ENCODE measurements around the gene RPS6KA3. TPM values are rescaled to one million over a fixed set of nuclear protein-coding genes. Genes with fewer than 3 reads are reported as not detected.

Gene RPS6KA3
- total and polyA plus RNA-seq, 4 donors: 18.5 to 44.9 (median 27.8) TPM

- H3K27me3 ChIP-seq (ENCODE audit: control insufficient read depth, insufficient read depth, low read length): peaks cover 8% of the 10 kb centered on the region
- no peaks in the 10 kb centered on the region for H3K9me3 ChIP-seq (ENCODE audit: control insufficient read depth, insufficient read depth, low read length)
- no peaks in the 10 kb centered on the region for H3K4me1 ChIP-seq (ENCODE audit: control insufficient read depth, insufficient read depth, low read length)
- no peaks in the 10 kb centered on the region for H3K36me3 ChIP-seq (ENCODE audit: control insufficient read depth, insufficient read depth, low read length)
- H3K27ac ChIP-seq (ENCODE audit: low read depth, low read length): no peak overlapping the region
- no peak for DNase-seq (ENCODE audit: low read depth in 4 of 6, low spot score in 6 of 6)
- 71% methylated on average over 1 of the region's 3 CpGs for WGBS (ENCODE audit: insufficient coverage)
- no peak overlapping the region for H3K4me3 ChIP-seq (ENCODE audit: low read depth, low read length)
Observed at GRCh38 chrX:20229155-20229554, 37.6 kb downstream of the RPS6KA3 start.

- no CpG with 5 or more reads among the region's 2 CpGs for whole genome bisulfite sequencing (ENCODE audit: insufficient coverage)
- Histone ChIP-seq H3K4me1 (ENCODE audit: control insufficient read depth, insufficient read depth, low read length) (no peaks in the 10 kb centered on the region), H3K36me3 (ENCODE audit: control insufficient read depth, insufficient read depth, low read length) (no peaks in the 10 kb centered on the region), H3K27me3 (ENCODE audit: control insufficient read depth, insufficient read depth, low read length) (peaks cover 8% of the 10 kb centered on the region), H3K9me3 (ENCODE audit: control insufficient read depth, insufficient read depth, low read length) (no peaks in the 10 kb centered on the region), H3K27ac (ENCODE audit: low read depth, low read length) (no peak overlapping the region), H3K4me3 (ENCODE audit: low read depth, low read length) (no peak overlapping the region)
- no peak for DNase-seq (ENCODE audit: low read depth in 4 of 6, low spot score in 6 of 6)
Observed at GRCh38 chrX:20228245-20228644, 38.5 kb downstream of the RPS6KA3 start.

GRCh38 chrX:20227116-20227515 lies 39.6 kb downstream of the RPS6KA3 start:
- H3K4me3 ChIP-seq (ENCODE audit: low read depth, low read length): no peak overlapping the region
- WGBS (ENCODE audit: insufficient coverage): no CpG with 5 or more reads among the region's 2 CpGs
- H3K9me3 ChIP-seq (ENCODE audit: control insufficient read depth, insufficient read depth, low read length): no peaks in the 10 kb centered on the region
- no peak for DNase-seq (ENCODE audit: low read depth in 4 of 6, low spot score in 6 of 6)
- H3K4me1 ChIP-seq (ENCODE audit: control insufficient read depth, insufficient read depth, low read length): no peaks in the 10 kb centered on the region
- no peak overlapping the region for H3K27ac ChIP-seq (ENCODE audit: low read depth, low read length)
- peaks cover 8% of the 10 kb centered on the region for H3K27me3 ChIP-seq (ENCODE audit: control insufficient read depth, insufficient read depth, low read length)
- H3K36me3 ChIP-seq (ENCODE audit: control insufficient read depth, insufficient read depth, low read length): no peaks in the 10 kb centered on the region

- Histone ChIP-seq H3K4me1 (ENCODE audit: control insufficient read depth, insufficient read depth, low read length) (no peaks in the 10 kb centered on the region), H3K27ac (ENCODE audit: low read depth, low read length) (no peak overlapping the region), H3K27me3 (ENCODE audit: control insufficient read depth, insufficient read depth, low read length) (peaks cover 11% of the 10 kb centered on the region), H3K36me3 (ENCODE audit: control insufficient read depth, insufficient read depth, low read length) (no peaks in the 10 kb centered on the region), H3K9me3 (ENCODE audit: control insufficient read depth, insufficient read depth, low read length) (no peaks in the 10 kb centered on the region), H3K4me3 (ENCODE audit: low read depth, low read length) (no peak overlapping the region)
- no peak for DNase-seq (ENCODE audit: low read depth in 4 of 6, low spot score in 6 of 6)
- no CpG with 5 or more reads among the region's 1 CpG for WGBS (ENCODE audit: insufficient coverage)
Observed at GRCh38 chrX:20225488-20225833, 41.2 kb downstream of the RPS6KA3 start.

- Histone ChIP-seq H3K36me3 (ENCODE audit: control insufficient read depth, insufficient read depth, low read length) (no peaks in the 10 kb centered on the region), H3K27me3 (ENCODE audit: control insufficient read depth, insufficient read depth, low read length) (peaks cover 15% of the 10 kb centered on the region), H3K4me3 (ENCODE audit: low read depth, low read length) (no peak overlapping the region), H3K27ac (ENCODE audit: low read depth, low read length) (no peak overlapping the region), H3K9me3 (ENCODE audit: control insufficient read depth, insufficient read depth, low read length) (no peaks in the 10 kb centered on the region), H3K4me1 (ENCODE audit: control insufficient read depth, insufficient read depth, low read length) (no peaks in the 10 kb centered on the region)
- DNase-seq (ENCODE audit: low read depth in 4 of 6, low spot score in 6 of 6): no peak
- 89% methylated on average over 2 of the region's 2 CpGs for WGBS (ENCODE audit: insufficient coverage)
Observed at GRCh38 chrX:20224814-20225487, 41.8 kb downstream of the RPS6KA3 start.

- Histone ChIP-seq H3K9me3 (ENCODE audit: control insufficient read depth, insufficient read depth, low read length) (no peaks in the 10 kb centered on the region), H3K4me3 (ENCODE audit: low read depth, low read length) (no peak overlapping the region), H3K27ac (ENCODE audit: low read depth, low read length) (no peak overlapping the region), H3K36me3 (ENCODE audit: control insufficient read depth, insufficient read depth, low read length) (no peaks in the 10 kb centered on the region), H3K4me1 (ENCODE audit: control insufficient read depth, insufficient read depth, low read length) (no peaks in the 10 kb centered on the region), H3K27me3 (ENCODE audit: control insufficient read depth, insufficient read depth, low read length) (peaks cover 19% of the 10 kb centered on the region)
- no CpG with 5 or more reads among the region's 3 CpGs for whole genome bisulfite sequencing (ENCODE audit: insufficient coverage)
- DNase-seq (ENCODE audit: low read depth in 4 of 6, low spot score in 6 of 6): no peak
Observed at GRCh38 chrX:20221902-20222301, 44.8 kb downstream of the RPS6KA3 start.

GRCh38 chrX:20218836-20219505 lies 47.7 kb downstream of the RPS6KA3 start:
- no peaks in the 10 kb centered on the region for H3K36me3 ChIP-seq (ENCODE audit: control insufficient read depth, insufficient read depth, low read length)
- 44% methylated on average over 6 of the region's 9 CpGs for WGBS (ENCODE audit: insufficient coverage)
- no peak overlapping the region for H3K27ac ChIP-seq (ENCODE audit: low read depth, low read length)
- H3K9me3 ChIP-seq (ENCODE audit: control insufficient read depth, insufficient read depth, low read length): no peaks in the 10 kb centered on the region
- peaks cover 26% of the 10 kb centered on the region for H3K27me3 ChIP-seq (ENCODE audit: control insufficient read depth, insufficient read depth, low read length)
- peak in 1 of 6 donors; percentile 4 for DNase-seq (ENCODE audit: low read depth in 4 of 6, low spot score in 6 of 6)
- no peaks in the 10 kb centered on the region for H3K4me1 ChIP-seq (ENCODE audit: control insufficient read depth, insufficient read depth, low read length)
- no peak overlapping the region for H3K4me3 ChIP-seq (ENCODE audit: low read depth, low read length)

- Histone ChIP-seq H3K9me3 (ENCODE audit: control insufficient read depth, insufficient read depth, low read length) (no peaks in the 10 kb centered on the region), H3K4me3 (ENCODE audit: low read depth, low read length) (no peak overlapping the region), H3K36me3 (ENCODE audit: control insufficient read depth, insufficient read depth, low read length) (no peaks in the 10 kb centered on the region), H3K27me3 (ENCODE audit: control insufficient read depth, insufficient read depth, low read length) (peaks cover 26% of the 10 kb centered on the region), H3K4me1 (ENCODE audit: control insufficient read depth, insufficient read depth, low read length) (no peaks in the 10 kb centered on the region), H3K27ac (ENCODE audit: low read depth, low read length) (no peak overlapping the region)
- WGBS (ENCODE audit: insufficient coverage): no CpG with 5 or more reads among the region's 2 CpGs
- peak in 1 of 6 donors; percentile 20 for DNase-seq (ENCODE audit: low read depth in 4 of 6, low spot score in 6 of 6)
Observed at GRCh38 chrX:20217906-20218305, 48.8 kb downstream of the RPS6KA3 start.

GRCh38 chrX:20217271-20217670 lies 49.4 kb downstream of the RPS6KA3 start:
- H3K4me3 ChIP-seq (ENCODE audit: low read depth, low read length): no peak overlapping the region

GRCh38 chrX:20215565-20215964 lies 51.1 kb downstream of the RPS6KA3 start:
- H3K9me3 ChIP-seq (ENCODE audit: control insufficient read depth, insufficient read depth, low read length): no peaks in the 10 kb centered on the region
- H3K4me1 ChIP-seq (ENCODE audit: control insufficient read depth, insufficient read depth, low read length): no peaks in the 10 kb centered on the region
- peaks cover 21% of the 10 kb centered on the region for H3K27me3 ChIP-seq (ENCODE audit: control insufficient read depth, insufficient read depth, low read length)

More at GRCh38 chrX:20217271-20217670, 49.4 kb downstream of the RPS6KA3 start:
- Histone ChIP-seq H3K4me1 (ENCODE audit: control insufficient read depth, insufficient read depth, low read length) (no peaks in the 10 kb centered on the region), H3K27ac (ENCODE audit: low read depth, low read length) (no peak overlapping the region), H3K36me3 (ENCODE audit: control insufficient read depth, insufficient read depth, low read length) (no peaks in the 10 kb centered on the region), H3K27me3 (ENCODE audit: control insufficient read depth, insufficient read depth, low read length) (peaks cover 26% of the 10 kb centered on the region), H3K9me3 (ENCODE audit: control insufficient read depth, insufficient read depth, low read length) (no peaks in the 10 kb centered on the region)
- WGBS (ENCODE audit: insufficient coverage): no CpG with 5 or more reads among the region's 1 CpG
- DNase-seq (ENCODE audit: low read depth in 4 of 6, low spot score in 6 of 6): peak in 2 of 6 donors; percentile 2 to 8

More at GRCh38 chrX:20215565-20215964, 51.1 kb downstream of the RPS6KA3 start:
- no peaks in the 10 kb centered on the region for H3K36me3 ChIP-seq (ENCODE audit: control insufficient read depth, insufficient read depth, low read length)
- no peak for DNase-seq (ENCODE audit: low read depth in 4 of 6, low spot score in 6 of 6)
- H3K27ac ChIP-seq (ENCODE audit: low read depth, low read length): no peak overlapping the region
- no peak overlapping the region for H3K4me3 ChIP-seq (ENCODE audit: low read depth, low read length)

Data from spinal cord (tissue), 10 donors.